Hematopoietic multipotent progenitor cell treated with erythropoietin and hydrocortisone succinate and interleukin-3 and kit ligand, for 15 days (in vitro differentiated cells): Measurements from ENCODE around the gene ST14.
"Not testable (repeated sequence)": the region's sequence is repeated elsewhere in the genome, so short reads cannot be mapped to it uniquely, and the experiment has no call there.

Experiments
- DNase-seq: peaks from one replicate; pipeline ENCODE4 v3.0.0-alpha.2; 2015; ENCODE audit warnings: low spot score

ST14 gene

GRCh38 chr11:130164221-130164570 lies 4.6 kb downstream of the ST14 start:
- no peak for DNase-seq

GRCh38 chr11:130165601-130166456 lies 6.2 kb downstream of the ST14 start:
- no peak for DNase-seq

DNA sequence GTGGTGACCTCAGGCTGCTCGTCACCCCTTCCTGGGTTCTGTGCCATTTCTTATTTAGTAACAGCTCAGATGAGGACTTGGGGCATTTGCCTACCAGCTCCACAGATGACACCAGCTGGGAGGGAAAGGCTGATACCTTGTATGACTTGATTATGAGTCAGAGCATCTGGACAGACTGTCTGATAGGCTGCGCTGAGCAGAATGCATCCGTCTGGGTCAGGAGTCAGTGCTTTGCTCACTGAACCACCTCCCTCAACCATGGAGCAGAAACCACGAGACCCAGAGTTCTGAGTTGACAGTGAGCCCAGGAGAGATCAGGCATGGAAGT lies 6.8 kb downstream of the ST14 start:
- no peak for DNase-seq

GRCh38 chr11:130167146-130167545 lies 7.6 kb downstream of the ST14 start:
- DNase-seq: no peak

GRCh38 chr11:130168105-130168504 lies 8.5 kb downstream of the ST14 start:
- DNase-seq: no peak

DNA sequence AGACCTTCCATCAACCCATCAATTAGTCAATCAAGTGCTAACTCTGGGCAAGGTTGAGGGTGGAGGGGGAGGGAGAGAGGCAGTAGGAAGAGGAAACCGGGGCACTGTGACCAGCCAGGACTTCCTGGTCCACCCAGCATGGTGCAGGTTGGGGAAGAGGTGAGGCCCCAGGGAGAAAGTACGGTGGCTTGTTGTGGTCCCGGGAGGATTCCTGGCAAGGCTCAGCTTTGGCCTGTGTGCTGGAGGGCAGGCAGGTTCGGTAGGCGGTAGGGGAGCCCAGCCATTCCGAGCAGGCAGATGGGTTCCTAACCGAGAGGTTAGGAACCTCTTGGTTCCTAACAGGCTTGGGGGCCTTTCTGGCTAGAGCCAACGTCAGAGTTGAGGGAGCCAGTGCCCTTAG lies 10.8 kb downstream of the ST14 start:
- no peak for DNase-seq

GRCh38 chr11:130171534-130171933 lies 12.0 kb downstream of the ST14 start:
- no peak for DNase-seq

DNA sequence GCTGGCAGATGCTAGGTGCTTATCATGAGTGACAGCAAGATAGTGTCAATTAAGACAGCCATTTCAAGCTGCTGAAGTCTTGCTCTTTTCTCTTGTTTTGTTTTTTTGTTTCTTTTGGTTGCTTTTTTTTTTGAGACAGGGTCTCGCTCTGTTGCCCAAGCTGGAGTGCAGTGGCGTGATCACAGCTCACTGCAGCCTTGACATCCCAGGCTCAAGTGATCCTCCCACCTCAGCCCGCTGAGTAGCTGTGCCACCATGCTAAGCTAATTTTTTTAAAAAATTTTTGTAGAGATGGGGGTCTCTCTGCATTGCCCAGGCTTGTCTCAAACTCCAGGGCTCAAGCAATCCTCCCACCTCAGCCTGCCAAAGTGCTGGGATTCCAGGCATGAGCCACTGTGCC lies 12.4 kb downstream of the ST14 start:
- not testable (repeated sequence) for DNase-seq

GRCh38 chr11:130174642-130175041 lies 15.1 kb downstream of the ST14 start:
- DNase-seq: no peak

GRCh38 chr11:130175898-130176297 lies 16.3 kb downstream of the ST14 start:
- DNase-seq: no peak

DNA sequence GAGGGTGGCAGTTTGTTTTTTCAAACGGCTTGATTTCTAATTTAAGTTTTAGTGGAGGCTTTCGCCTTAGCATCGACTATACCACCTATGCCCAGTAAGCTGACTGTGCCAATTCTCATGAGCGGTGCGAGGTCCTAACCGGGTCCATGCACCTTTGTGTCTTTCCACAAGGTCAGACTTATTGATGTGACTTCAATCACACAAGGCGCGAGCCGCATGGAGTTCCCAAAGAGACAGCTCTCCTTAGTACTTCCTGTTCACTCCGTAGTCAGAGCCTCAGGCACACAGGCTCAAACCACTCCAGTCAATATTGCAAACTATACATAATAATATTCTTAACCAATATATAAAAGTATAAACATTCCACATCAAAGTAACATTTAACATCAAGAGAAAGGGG lies 18.2 kb downstream of the ST14 start:
- DNase-seq: no peak

DNA sequence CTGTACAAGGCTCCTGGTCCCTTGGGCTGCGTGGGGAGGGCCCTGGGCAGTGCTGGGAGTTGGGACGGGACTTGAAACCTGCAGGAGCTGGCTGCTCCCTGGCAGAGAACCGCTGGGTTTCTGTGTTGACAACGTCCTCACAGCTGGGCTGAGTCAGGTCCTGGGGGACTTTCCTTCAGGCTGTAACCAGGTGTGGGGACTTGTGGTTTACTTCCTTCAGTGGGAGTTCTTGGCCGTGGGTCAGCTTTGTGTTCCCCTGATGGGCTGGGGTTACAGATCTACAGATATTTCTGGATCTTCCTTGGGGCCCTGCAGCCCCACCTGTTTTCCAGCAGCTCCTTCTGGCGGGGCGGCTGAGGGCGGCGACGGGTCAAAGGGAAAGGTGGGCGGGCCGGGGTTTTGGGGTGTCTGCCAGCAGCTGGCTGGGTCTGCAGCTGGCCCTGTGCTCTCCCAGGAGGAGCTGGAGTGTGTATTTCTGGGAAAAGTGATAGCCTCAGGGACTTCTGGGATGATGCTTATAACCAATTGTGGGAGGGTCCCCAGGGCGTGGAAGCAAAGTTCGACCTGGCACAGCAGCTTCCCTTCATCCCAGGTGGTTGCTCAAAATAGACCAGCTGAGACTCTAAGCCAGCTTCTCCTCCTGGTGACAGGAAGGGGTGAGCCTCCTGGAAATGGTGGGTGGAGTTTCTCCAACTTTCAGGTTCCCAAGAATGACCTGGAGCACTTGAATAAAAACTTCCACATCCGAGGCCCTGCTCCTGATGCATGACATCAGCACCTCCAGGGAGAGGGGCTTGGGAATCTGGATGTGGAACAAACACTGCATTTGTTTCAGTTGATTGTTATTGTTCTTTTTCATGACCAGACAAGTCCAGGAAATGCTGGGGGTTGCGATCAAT lies 19.1 kb downstream of the ST14 start:
- no peak for DNase-seq

GRCh38 chr11:130179396-130180306 lies 20.1 kb downstream of the ST14 start:
- DNase-seq: no peak

GRCh38 chr11:130180491-130180890 lies 20.9 kb downstream of the ST14 start:
- no peak for DNase-seq

DNA sequence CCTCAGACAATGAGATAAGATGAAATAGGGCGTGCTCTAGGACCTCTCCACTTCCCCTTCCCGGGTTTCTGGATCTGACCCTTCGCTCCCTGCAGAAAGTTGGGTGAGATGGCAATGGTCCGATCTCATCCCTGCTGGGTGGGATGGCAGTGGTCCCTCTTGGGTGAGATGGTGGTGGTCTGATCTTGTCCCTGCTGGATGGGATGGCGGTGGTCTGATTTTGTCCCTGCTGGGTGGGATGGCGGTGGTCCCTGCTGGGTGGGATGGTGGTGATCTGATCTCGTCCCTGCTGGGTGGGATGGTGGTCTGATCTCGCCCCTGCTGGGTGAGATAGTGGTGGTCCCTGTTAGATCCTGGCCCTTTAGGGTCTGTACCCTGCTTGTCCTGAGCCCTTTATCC lies 21.3 kb downstream of the ST14 start:
- no peak for DNase-seq

- no peak for DNase-seq
Observed at GRCh38 chr11:130181295-130182272, 22.0 kb downstream of the ST14 start.

- no peak for DNase-seq
Observed at GRCh38 chr11:130183878-130184610, 24.5 kb downstream of the ST14 start.

DNA sequence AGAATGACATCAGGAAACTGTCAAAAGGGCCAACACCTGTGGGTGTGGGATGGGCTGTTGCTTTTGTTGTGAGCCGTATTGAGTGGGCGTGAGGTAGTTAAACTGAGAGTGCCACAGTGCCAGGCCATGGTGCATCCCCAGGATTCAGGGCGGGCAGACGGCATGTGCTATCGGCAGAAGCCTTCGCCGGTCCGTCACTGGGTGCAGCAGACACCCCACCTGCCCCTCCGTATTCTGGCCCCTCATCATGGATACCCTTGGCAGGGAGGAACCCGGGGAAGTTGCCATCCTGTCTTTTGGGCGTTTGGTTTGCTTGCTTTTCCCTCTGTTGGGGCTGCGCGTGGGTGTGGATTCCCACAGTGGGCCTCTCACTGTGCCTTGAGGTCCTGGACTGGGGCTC lies 27.5 kb downstream of the ST14 start:
- no peak for DNase-seq

GRCh38 chr11:130188047-130188446 lies 28.5 kb downstream of the ST14 start:
- no peak for DNase-seq

GRCh38 chr11:130188585-130189347 lies 29.2 kb downstream of the ST14 start:
- no peak for DNase-seq
